Testis (tissue), 3 donors: ENCODE results near the gene HOXC12. TPM values are rescaled to one million over a fixed set of nuclear protein-coding genes. Genes with fewer than 3 reads are reported as not detected.
A peak's percentile ranks its signal among the peaks of the same experiment; 100 is the strongest.

Experiments used
- DNase-seq: peaks from one replicate; pipeline ENCODE4 v3.0.0-alpha.2; 2019
- H3K27ac ChIP-seq, 2 donors: fragments of 200-600 bp; sonication (generic); one replicate each; pipeline ENCODE4 v1.5.1; 2019
- H3K27me3 ChIP-seq: fragments of 200-600 bp; sonication (generic); one replicate; pipeline ENCODE4 v1.5.1; 2019
- H3K36me3 ChIP-seq: fragments of 200-600 bp; sonication (generic); one replicate; pipeline ENCODE4 v1.5.1; 2017; ENCODE audit warnings: low read depth; ENCODE audit errors: missing control alignments
- H3K4me1 ChIP-seq: fragments of 200-600 bp; sonication (generic); one replicate; pipeline ENCODE4 v1.5.1; 2019
- H3K4me3 ChIP-seq, 2 donors: fragments of 200-600 bp; sonication (generic); one replicate each; pipeline ENCODE4 v1.5.1; 2017 to 2019
- H3K9me3 ChIP-seq: fragments of 200-600 bp; sonication (generic); one replicate; pipeline ENCODE4 v1.5.1; 2017
- POLR2A ChIP-seq: fragments of 450-650 bp; IDR thresholded peaks from one replicate; pipeline ENCODE4 v1.6.1; 2017; ENCODE audit warnings: antibody characterized with exemption, mild to moderate bottlenecking, moderate library complexity
- WGBS, 2 donors: methylation state at CpG; one replicate each; pipeline ENCODE4 v1.1.5; 2018; 5-methylcytosine and 5-hydroxymethylcytosine counted together
- intact Hi-C: fragments of 100-400 bp; cut with DNase I; formaldehyde crosslinking; loops from one replicate; pipeline ENCODE4 v1.15.1; 2023; ENCODE audit warnings: low total_unique reads
- polyA plus RNA-seq: library from polyadenylated mRNA; stranded (reverse); fragments of 350-450 nt; fragmentation: Illumina TruSeq; extraction: RNeasy Lipid Tissue Mini Kit (QIAGEN cat#74804); gene quantifications from one replicate; pipeline ENCODE4 v1.2.3, GENCODE V29; 2014; ENCODE audit warnings: low read depth, low replicate concordance; ENCODE audit not compliant: insufficient read depth
- total RNA-seq, 2 donors: library from RNA; depleted of rRNA; stranded (reverse); fragments of >200 nt; gene quantifications; one replicate each; pipeline ENCODE4 v1.2.3, GENCODE V29; 2016
- TF ChIP-seq, protein P1 (sequence below), 3 experiments: fragments of 450-650 bp in 2 of 3; fragments of 200-600 bp in 1 of 3; sonication (generic) in 1 of 3; IDR thresholded peaks; one replicate each; pipeline ENCODE4 v1.5.1; 2016 to 2019; ENCODE audit warnings: antibody characterized with exemption in 3 of 3, mild to moderate bottlenecking in 2 of 3, moderate library complexity in 1 of 3

The HOXC12 gene
- total and polyA plus RNA-seq, 3 donors from 2014 or later: 0.06 TPM; not detected in 2

- H3K27me3 ChIP-seq: peaks cover 3% of the 10 kb centered on the region
- no peak overlapping the region for H3K4me3 ChIP-seq
- WGBS, 2 donors: 16 to 20% methylated on average over 2 of the region's 2 CpGs
- H3K36me3 ChIP-seq: no peaks in the 10 kb centered on the region
- no peaks in the 10 kb centered on the region for H3K9me3 ChIP-seq
- TF ChIP-seq, protein P1, sequence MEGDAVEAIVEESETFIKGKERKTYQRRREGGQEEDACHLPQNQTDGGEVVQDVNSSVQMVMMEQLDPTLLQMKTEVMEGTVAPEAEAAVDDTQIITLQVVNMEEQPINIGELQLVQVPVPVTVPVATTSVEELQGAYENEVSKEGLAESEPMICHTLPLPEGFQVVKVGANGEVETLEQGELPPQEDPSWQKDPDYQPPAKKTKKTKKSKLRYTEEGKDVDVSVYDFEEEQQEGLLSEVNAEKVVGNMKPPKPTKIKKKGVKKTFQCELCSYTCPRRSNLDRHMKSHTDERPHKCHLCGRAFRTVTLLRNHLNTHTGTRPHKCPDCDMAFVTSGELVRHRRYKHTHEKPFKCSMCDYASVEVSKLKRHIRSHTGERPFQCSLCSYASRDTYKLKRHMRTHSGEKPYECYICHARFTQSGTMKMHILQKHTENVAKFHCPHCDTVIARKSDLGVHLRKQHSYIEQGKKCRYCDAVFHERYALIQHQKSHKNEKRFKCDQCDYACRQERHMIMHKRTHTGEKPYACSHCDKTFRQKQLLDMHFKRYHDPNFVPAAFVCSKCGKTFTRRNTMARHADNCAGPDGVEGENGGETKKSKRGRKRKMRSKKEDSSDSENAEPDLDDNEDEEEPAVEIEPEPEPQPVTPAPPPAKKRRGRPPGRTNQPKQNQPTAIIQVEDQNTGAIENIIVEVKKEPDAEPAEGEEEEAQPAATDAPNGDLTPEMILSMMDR (IDR thresholded peaks at IDR 0.05): no peak
- no peak for TF ChIP-seq POLR2A
- intact Hi-C loops: no loop called here
- no peak for DNase-seq
- no peak overlapping the region for H3K27ac ChIP-seq
- peaks cover 2% of the 10 kb centered on the region for H3K4me1 ChIP-seq
Measured at GRCh38 chr12:53964315-53964713, 9.6 kb downstream of the HOXC12 start.

DNA sequence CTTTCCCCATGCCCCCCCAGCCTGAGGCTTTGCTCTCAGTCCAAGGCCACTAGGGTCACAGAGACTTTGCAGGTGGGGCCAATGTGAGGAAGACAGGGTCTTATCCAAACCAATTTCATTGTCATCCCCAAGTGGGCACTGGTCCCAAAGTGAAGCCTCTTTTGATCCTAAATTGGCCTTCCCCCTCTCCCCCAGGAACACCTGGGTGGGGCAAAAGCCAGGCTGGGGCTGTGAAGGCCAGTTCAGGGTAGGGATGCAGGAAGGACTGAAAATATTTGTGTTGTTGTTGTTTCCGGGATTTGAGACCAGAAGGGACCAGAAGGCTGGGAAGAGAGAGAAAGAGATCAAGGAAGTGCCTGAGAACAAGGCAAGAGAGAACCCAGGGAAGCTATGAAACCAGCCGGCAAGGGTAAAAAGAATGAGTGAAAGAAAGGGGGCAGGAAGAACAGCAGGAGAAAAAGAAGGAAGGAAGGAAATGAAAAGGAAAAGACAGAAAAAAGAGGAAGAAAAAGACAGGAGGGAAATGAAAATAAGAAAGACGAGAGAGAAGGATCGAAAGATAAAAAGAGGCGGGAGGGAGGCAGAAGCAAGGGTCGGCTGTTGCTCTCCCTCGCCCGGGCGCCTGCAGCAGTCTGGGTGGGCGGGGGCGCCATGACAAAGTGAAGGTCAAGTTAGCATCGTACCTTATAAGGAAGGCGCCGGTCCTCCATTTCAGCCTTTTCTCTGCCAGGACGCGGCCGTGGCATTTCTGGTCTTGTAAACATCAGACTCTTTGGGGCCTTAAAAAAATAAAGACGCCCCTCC is 10.8 kb downstream of the HOXC12 start:
- WGBS, 2 donors: 4% methylated on average over 18 of the region's 18 CpGs
- no peak overlapping the region for H3K27ac ChIP-seq

DNA sequence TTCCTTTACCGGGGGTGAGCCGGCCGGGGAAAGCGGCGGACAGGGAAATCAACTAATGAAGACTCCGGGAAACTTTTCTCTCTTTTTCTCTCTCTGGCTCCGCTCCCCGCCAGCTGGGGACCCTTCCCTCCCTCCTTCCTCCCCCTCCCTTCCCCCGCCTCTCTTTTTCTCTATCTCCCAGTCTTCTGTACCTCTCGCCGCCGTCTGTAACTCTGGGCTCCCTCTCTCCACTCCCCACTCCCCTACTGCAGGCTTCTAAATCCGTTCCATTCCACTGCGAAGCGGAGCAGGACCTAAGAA is 11.3 kb downstream of the HOXC12 start:
- no peak overlapping the region for H3K27ac ChIP-seq

More for the DNA sequence above, 10.8 kb downstream of the HOXC12 start:
- TF ChIP-seq, protein P1 (IDR thresholded peaks at IDR 0.05): no peak
- no peak for TF ChIP-seq POLR2A
- peak overlapping the region in 1 of 2 donors; percentile 27 for H3K4me3 ChIP-seq
- H3K4me1 ChIP-seq: peaks cover 2% of the 10 kb centered on the region
- H3K9me3 ChIP-seq: no peaks in the 10 kb centered on the region
- DNase-seq: no peak
- intact Hi-C loops: no loop called here
- H3K27me3 ChIP-seq: peaks cover 3% of the 10 kb centered on the region
- H3K36me3 ChIP-seq: no peaks in the 10 kb centered on the region

GRCh38 chr12:53966385-53967133 is 11.9 kb downstream of the HOXC12 start:
- 18 to 23% methylated on average over 36 of the region's 36 CpGs for WGBS, 2 donors
- Histone ChIP-seq H3K27ac (no peak overlapping the region), H3K4me3 (peak overlapping the region in 1 of 2 donors; percentile 27), H3K27me3 (peaks cover 3% of the 10 kb centered on the region), H3K4me1 (peaks cover 2% of the 10 kb centered on the region), H3K36me3 (no peaks in the 10 kb centered on the region), H3K9me3 (no peaks in the 10 kb centered on the region)
- no peak for DNase-seq
- TF ChIP-seq, protein P1 (IDR thresholded peaks at IDR 0.05): no peak
- TF ChIP-seq POLR2A: no peak
- intact Hi-C loops: no loop called here

More for the DNA sequence above, 11.3 kb downstream of the HOXC12 start:
- Histone ChIP-seq H3K4me1 (peaks cover 2% of the 10 kb centered on the region), H3K9me3 (no peaks in the 10 kb centered on the region), H3K4me3 (peak overlapping the region in 1 of 2 donors; percentile 27), H3K27me3 (peaks cover 3% of the 10 kb centered on the region), H3K36me3 (no peaks in the 10 kb centered on the region)
- TF ChIP-seq POLR2A: no peak
- TF ChIP-seq, protein P1 (IDR thresholded peaks at IDR 0.05): no peak
- WGBS, 2 donors: 7 to 9% methylated on average over 15 of the region's 15 CpGs
- DNase-seq: no peak
- intact Hi-C loops: no loop called here
